ENCODE results near the gene LOXHD1. TPM values are rescaled to one million over a fixed set of nuclear protein-coding genes. Genes with fewer than 3 reads are reported as not detected.

The LOXHD1 gene
- total RNA-seq, 1 experiment from 2014 or later, result 0.35 TPM

DNA sequence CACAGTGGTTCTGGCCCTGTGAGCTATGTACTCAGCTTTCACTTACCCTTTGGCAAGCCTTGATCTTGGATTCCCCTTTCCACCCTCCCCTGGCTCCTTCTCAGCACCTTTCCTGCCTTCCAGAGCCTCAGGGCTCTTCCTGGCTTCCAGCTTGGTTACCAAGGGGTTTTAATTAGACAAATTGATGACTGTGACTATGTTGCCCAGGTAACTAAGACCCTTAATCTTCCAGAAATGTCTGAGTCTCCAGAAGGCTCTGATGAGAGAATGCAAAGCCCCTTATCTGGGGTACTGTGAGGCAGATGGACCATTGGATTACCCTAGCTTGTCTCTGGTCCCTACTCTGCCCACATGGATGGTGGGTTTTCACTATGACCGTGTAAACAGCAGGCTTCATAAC is 174.2 kb downstream of the LOXHD1 start:
- POLR2A ChIA-PET, result no interaction called here
- no peak for DNase-seq (ENCODE audit: low spot score)
- Mint-ChIP-seq H3K36me3 (no peaks in the 10 kb centered on the region), H3K27ac (no peak overlapping the region), H3K4me1 (peaks cover 14% of the 10 kb centered on the region), H3K4me3 (no peak overlapping the region), H3K27me3 (ENCODE audit: low read depth) (0 out of 2 replicates have a peak, but pooled peaks cover 3% of the 10 kb centered on the region), H3K9me3 (peaks cover 3% of the 10 kb centered on the region; the same call in 1 of the 2 replicates)
- ATAC-seq, result no peak
- CTCF ChIA-PET, result interaction anchor here (1.2 to 3.1 kb wide), 5 partner anchors 35 to 202 kb away, joined by 3 to 21 read pairs (median 11); no protein-coding TSS in a partner anchor
- no peak for TF ChIP-seq TCF7 (CRISPR knock-in tag; IDR thresholded peaks at IDR 0.05; ENCODE audit: low read depth)
- no peak for TF ChIP-seq PRRX2 (CRISPR knock-in tag; IDR thresholded peaks at IDR 0.05)
- TF ChIP-seq JAZF1 (CRISPR knock-in tag; IDR thresholded peaks at IDR 0.05), result no peak
- TF ChIP-seq, protein P1, sequence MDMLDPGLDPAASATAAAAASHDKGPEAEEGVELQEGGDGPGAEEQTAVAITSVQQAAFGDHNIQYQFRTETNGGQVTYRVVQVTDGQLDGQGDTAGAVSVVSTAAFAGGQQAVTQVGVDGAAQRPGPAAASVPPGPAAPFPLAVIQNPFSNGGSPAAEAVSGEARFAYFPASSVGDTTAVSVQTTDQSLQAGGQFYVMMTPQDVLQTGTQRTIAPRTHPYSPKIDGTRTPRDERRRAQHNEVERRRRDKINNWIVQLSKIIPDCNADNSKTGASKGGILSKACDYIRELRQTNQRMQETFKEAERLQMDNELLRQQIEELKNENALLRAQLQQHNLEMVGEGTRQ (CRISPR knock-in tag; IDR thresholded peaks at IDR 0.05), result no peak
- TF ChIP-seq ZNF671 (CRISPR knock-in tag; IDR thresholded peaks at IDR 0.05), result no peak
- TF ChIP-seq, protein P2, sequence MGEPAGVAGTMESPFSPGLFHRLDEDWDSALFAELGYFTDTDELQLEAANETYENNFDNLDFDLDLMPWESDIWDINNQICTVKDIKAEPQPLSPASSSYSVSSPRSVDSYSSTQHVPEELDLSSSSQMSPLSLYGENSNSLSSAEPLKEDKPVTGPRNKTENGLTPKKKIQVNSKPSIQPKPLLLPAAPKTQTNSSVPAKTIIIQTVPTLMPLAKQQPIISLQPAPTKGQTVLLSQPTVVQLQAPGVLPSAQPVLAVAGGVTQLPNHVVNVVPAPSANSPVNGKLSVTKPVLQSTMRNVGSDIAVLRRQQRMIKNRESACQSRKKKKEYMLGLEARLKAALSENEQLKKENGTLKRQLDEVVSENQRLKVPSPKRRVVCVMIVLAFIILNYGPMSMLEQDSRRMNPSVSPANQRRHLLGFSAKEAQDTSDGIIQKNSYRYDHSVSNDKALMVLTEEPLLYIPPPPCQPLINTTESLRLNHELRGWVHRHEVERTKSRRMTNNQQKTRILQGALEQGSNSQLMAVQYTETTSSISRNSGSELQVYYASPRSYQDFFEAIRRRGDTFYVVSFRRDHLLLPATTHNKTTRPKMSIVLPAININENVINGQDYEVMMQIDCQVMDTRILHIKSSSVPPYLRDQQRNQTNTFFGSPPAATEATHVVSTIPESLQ (CRISPR knock-in tag; IDR thresholded peaks at IDR 0.05), result no peak

DNA sequence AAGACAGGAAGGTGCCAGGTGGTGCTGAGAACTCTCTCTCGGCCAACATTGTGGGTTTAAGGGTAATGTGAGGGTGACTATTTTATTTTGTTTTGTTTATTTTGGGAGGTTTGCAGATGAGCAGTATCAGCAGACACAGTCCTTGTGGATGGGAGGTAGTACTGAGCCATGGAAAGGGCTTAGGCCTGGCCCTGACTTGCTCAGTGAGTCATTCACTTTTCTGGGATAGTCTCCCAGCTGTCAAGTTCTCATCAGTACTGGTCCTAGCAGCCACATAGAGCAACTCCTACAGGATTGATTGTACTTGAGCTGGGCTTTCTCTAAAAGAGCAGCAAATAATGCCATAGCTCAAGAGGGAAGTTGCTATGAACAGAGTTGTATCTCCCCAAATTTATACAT is 175.2 kb downstream of the LOXHD1 start:
- peaks cover 3% of the 10 kb centered on the region; the same call in 1 of the 2 replicates for H3K9me3 Mint-ChIP-seq
- DNase-seq (ENCODE audit: low spot score), result no peak
- no peaks in the 10 kb centered on the region for H3K36me3 Mint-ChIP-seq
- peaks cover 14% of the 10 kb centered on the region for H3K4me1 Mint-ChIP-seq
- H3K4me3 Mint-ChIP-seq, result no peak overlapping the region
- H3K27ac Mint-ChIP-seq, result no peak overlapping the region
- no peak for TF ChIP-seq OVOL2 (CRISPR knock-in tag; IDR thresholded peaks at IDR 0.05; ENCODE audit: borderline replicate concordance)
- 0 out of 2 replicates have a peak, but pooled peaks cover 3% of the 10 kb centered on the region for H3K27me3 Mint-ChIP-seq (ENCODE audit: low read depth)
- CTCF ChIA-PET, result interaction anchor here (0.5 to 3.1 kb wide), 19 partner anchors 8 to 201 kb away, joined by 3 to 21 read pairs (median 5); no protein-coding TSS in a partner anchor
- POLR2A ChIA-PET, result interaction anchor here (1.0 kb wide), 1 partner anchor 89 kb away, joined by 4 read pairs; no protein-coding TSS in a partner anchor
- ATAC-seq, result no peak

DNA sequence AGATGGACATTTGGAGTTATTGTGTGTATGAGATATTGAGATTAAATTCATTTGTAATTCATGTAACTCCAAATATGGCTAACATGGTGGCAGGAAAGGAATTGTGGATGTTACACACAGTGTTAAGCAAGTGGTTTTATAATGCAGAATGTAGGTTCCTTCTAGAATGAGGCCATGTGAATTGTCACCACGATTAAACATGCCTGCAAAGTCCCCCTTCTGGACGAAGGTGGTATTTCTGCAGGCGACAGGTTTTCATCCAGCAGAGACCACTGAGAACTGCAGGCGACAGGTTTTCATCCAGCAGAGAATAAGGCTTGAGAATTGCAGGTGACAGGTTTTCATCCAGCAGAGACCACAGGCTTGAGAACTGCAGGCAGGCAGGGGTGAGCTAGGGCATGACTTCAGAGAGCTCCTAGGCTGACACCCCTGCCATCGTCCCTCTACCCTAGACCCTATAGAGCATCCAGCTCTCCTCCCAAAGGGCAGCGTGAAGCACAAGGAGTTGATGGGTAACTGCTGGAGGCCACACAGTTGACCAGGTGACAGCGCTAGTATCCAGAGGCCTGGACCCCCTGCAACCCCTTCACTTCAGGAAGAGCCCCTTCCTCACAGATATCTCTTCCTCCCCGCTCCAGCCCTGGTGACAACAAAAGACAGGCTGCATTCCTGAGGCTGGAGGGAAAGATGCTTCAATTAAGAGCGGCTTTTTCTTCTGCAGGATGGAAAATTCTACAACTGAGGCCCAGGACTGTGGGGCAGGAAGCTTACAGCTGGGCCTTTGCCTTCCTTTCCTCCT is 175.8 kb downstream of the LOXHD1 start:
- TF ChIP-seq ESRRA (CRISPR knock-in tag; IDR thresholded peaks at IDR 0.05; ENCODE audit: borderline replicate concordance), result no peak
- TF ChIP-seq, protein P3, sequence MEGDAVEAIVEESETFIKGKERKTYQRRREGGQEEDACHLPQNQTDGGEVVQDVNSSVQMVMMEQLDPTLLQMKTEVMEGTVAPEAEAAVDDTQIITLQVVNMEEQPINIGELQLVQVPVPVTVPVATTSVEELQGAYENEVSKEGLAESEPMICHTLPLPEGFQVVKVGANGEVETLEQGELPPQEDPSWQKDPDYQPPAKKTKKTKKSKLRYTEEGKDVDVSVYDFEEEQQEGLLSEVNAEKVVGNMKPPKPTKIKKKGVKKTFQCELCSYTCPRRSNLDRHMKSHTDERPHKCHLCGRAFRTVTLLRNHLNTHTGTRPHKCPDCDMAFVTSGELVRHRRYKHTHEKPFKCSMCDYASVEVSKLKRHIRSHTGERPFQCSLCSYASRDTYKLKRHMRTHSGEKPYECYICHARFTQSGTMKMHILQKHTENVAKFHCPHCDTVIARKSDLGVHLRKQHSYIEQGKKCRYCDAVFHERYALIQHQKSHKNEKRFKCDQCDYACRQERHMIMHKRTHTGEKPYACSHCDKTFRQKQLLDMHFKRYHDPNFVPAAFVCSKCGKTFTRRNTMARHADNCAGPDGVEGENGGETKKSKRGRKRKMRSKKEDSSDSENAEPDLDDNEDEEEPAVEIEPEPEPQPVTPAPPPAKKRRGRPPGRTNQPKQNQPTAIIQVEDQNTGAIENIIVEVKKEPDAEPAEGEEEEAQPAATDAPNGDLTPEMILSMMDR (IDR thresholded peaks at IDR 0.05), result peak; percentile 88
- TF ChIP-seq, protein P4, sequence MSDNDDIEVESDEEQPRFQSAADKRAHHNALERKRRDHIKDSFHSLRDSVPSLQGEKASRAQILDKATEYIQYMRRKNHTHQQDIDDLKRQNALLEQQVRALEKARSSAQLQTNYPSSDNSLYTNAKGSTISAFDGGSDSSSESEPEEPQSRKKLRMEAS (CRISPR knock-in tag; IDR thresholded peaks at IDR 0.05), result 0 out of 2 replicates have a peak, but pooled peaks have one; percentile 19
- Mint-ChIP-seq H3K4me1 (peaks cover 14% of the 10 kb centered on the region), H3K4me3 (no peak overlapping the region), H3K27ac (no peak overlapping the region), H3K27me3 (ENCODE audit: low read depth) (0 out of 2 replicates have a peak, but pooled peaks cover 3% of the 10 kb centered on the region), H3K9me3 (peaks cover 3% of the 10 kb centered on the region; the same call in 1 of the 2 replicates), H3K36me3 (no peaks in the 10 kb centered on the region)
- ATAC-seq, result peak; percentile 79
- POLR2A ChIA-PET, result interaction anchor here (1.0 kb wide), 1 partner anchor 88 kb away, joined by 4 read pairs; no protein-coding TSS in a partner anchor
- DNase-seq (ENCODE audit: low spot score), result peak; percentile 80
- CTCF ChIA-PET, result interaction anchor here (0.5 to 3.1 kb wide), 25 partner anchors 9 to 200 kb away, joined by 3 to 21 read pairs (median 4); no protein-coding TSS in a partner anchor

DNA sequence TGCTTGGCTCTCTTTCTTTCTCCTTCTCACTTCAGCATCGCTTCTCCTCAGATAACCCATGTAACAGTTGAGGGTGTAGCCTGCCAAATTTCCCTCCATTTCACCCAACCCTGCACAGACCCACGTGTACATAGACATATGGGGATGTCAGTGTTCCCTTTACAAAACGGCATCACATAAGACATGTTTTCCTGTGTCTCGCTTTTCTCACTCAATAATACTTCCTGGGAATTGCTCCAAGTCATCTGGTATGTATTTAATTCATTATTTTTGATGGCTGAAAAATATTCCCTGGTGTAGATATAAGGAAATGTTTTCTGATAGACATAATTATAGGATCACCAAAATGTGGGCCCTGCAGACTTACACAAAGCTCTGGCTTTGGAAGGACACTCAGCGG is 176.8 kb downstream of the LOXHD1 start:
- no peaks in the 10 kb centered on the region for H3K36me3 Mint-ChIP-seq
- H3K27me3 Mint-ChIP-seq (ENCODE audit: low read depth), result 0 out of 2 replicates have a peak, but pooled peaks cover 3% of the 10 kb centered on the region
- DNase-seq (ENCODE audit: low spot score), result no peak
- peaks cover 16% of the 10 kb centered on the region for H3K4me1 Mint-ChIP-seq
- ChIA-PET POLR2A (no interaction called here), CTCF (interaction anchor here (1.0 to 3.1 kb wide), 16 partner anchors 11 to 199 kb away, joined by 3 to 21 read pairs (median 6); no protein-coding TSS in a partner anchor)
- peaks cover 3% of the 10 kb centered on the region; the same call in 1 of the 2 replicates for H3K9me3 Mint-ChIP-seq
- no peak for ATAC-seq
- H3K4me3 Mint-ChIP-seq, result no peak overlapping the region
- no peak overlapping the region for H3K27ac Mint-ChIP-seq
- TF ChIP-seq JUN (CRISPR knock-in tag; IDR thresholded peaks at IDR 0.05) (no peak), ATF1 (CRISPR knock-in tag; IDR thresholded peaks at IDR 0.05) (no peak), SMAD3 (CRISPR knock-in tag; IDR thresholded peaks at IDR 0.05; ENCODE audit: borderline replicate concordance) (no peak)
- TF ChIP-seq, protein P5, sequence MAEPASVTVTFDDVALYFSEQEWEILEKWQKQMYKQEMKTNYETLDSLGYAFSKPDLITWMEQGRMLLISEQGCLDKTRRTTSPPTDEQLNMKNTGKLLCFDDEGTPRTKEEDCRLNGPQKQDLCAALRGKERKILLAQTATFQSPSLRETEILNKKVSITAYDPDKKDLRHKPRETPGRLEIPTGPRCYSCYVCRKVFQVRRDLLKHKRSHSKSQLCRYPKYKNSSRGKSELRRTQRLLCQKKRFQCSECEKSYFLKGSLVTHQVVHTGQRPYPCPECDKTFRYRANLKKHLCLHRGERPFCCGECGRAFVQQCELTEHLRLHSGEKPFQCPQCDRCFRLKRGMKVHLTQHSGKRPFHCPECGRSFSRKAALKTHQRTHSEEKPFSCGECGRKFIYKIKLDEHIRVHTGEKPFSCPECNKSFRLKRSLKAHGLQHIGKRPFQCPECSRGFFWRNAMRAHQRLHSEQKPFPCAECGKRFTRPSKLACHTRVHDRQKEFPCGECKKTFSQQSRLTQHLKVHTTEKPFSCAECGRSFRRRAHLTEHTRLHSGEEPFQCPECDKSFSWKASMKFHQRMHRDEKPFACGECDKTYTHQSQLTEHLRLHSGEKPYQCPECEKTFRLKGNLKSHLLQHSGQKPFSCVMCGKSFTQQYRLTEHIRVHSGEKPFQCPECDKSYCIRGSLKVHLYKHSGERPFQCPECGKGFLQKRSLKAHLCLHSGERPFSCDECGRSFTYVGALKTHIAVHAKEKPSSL (CRISPR knock-in tag; conservative IDR thresholded peaks at IDR 0.05), result no peak
- TF ChIP-seq, protein P6, sequence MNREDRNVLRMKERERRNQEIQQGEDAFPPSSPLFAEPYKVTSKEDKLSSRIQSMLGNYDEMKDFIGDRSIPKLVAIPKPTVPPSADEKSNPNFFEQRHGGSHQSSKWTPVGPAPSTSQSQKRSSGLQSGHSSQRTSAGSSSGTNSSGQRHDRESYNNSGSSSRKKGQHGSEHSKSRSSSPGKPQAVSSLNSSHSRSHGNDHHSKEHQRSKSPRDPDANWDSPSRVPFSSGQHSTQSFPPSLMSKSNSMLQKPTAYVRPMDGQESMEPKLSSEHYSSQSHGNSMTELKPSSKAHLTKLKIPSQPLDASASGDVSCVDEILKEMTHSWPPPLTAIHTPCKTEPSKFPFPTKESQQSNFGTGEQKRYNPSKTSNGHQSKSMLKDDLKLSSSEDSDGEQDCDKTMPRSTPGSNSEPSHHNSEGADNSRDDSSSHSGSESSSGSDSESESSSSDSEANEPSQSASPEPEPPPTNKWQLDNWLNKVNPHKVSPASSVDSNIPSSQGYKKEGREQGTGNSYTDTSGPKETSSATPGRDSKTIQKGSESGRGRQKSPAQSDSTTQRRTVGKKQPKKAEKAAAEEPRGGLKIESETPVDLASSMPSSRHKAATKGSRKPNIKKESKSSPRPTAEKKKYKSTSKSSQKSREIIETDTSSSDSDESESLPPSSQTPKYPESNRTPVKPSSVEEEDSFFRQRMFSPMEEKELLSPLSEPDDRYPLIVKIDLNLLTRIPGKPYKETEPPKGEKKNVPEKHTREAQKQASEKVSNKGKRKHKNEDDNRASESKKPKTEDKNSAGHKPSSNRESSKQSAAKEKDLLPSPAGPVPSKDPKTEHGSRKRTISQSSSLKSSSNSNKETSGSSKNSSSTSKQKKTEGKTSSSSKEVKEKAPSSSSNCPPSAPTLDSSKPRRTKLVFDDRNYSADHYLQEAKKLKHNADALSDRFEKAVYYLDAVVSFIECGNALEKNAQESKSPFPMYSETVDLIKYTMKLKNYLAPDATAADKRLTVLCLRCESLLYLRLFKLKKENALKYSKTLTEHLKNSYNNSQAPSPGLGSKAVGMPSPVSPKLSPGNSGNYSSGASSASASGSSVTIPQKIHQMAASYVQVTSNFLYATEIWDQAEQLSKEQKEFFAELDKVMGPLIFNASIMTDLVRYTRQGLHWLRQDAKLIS (CRISPR knock-in tag; IDR thresholded peaks at IDR 0.05; ENCODE audit: borderline replicate concordance), result no peak
